GM10266 (cell line): Measurements from ENCODE around the gene CD44.

Experiments used
- DNase-seq: peaks from one replicate; pipeline ENCODE4 v3.0.0; 2012; ENCODE audit errors: extremely low spot score
- TF ChIP-seq, protein P1 (sequence below): IDR thresholded peaks from 2 replicates; pipeline ENCODE4 v1.5.1; 2012; ENCODE audit warnings: mild to moderate bottlenecking, low read depth; ENCODE audit not compliant: control insufficient read depth, insufficient read depth; ENCODE audit errors: missing control alignments

The CD44 gene

DNA sequence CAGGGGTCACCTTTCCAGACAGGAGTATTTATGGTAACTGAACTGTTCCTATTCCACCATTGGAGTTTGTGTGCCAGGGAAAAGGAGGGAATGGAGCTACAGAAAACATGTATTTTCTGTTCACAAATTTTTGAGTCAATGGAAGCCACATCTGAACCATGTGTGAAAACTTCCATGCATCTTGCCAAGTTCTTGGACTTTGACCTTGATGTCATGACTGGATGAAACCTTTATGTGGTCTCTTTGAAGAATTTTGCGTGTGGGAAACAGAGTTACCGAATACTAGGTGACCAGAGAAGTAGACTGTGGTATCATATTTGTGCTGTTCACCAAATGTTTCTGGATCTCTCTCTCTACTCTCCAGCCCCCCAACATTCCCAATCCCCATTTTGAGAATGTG lies 104.8 kb downstream of the CD44 start:
- TF ChIP-seq, protein P1, sequence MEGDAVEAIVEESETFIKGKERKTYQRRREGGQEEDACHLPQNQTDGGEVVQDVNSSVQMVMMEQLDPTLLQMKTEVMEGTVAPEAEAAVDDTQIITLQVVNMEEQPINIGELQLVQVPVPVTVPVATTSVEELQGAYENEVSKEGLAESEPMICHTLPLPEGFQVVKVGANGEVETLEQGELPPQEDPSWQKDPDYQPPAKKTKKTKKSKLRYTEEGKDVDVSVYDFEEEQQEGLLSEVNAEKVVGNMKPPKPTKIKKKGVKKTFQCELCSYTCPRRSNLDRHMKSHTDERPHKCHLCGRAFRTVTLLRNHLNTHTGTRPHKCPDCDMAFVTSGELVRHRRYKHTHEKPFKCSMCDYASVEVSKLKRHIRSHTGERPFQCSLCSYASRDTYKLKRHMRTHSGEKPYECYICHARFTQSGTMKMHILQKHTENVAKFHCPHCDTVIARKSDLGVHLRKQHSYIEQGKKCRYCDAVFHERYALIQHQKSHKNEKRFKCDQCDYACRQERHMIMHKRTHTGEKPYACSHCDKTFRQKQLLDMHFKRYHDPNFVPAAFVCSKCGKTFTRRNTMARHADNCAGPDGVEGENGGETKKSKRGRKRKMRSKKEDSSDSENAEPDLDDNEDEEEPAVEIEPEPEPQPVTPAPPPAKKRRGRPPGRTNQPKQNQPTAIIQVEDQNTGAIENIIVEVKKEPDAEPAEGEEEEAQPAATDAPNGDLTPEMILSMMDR, result no peak

DNA sequence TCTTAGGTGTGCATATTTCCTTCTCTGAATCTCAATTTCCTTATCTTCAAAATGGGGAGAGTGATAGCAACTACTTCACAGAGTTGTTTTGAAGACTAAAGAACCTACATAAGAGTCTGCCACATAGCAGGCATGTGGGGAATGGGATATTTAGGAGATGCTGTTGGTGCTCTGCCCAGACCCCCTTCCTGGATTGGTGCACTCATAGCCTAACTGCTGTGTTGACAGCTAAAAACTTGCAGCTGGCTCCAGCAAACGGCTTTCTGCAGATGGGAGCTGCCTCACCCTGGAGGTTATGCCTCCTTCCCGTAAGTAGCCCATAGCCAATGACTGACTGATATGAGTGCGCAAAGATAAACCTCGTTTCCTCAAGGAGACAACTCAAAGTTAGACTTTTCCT lies 106.1 kb downstream of the CD44 start:
- TF ChIP-seq, protein P1, result no peak
- no peak for DNase-seq

More for the DNA sequence above, 104.8 kb downstream of the CD44 start:
- DNase-seq, result no peak

DNA sequence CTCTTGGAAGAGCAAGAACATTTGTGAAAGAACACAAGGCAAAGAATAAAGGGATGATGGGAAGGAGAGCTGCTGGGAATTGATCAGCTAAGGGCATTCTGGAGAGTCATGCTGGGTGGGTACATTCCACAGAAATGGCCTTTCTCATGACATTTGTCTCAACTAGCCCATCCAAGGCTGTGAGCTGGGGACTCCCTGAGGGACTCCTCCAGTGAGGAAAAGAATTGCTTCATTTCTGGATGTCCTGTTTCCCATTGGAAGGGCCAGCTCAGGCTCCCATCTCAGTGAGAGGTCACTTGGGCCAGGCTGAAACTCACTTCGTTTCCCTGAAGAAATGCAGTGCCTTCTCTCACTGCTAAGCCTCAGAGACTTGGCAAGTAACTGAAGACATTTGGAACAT lies 106.8 kb downstream of the CD44 start:
- TF ChIP-seq, protein P1, result no peak
- no peak for DNase-seq

DNA sequence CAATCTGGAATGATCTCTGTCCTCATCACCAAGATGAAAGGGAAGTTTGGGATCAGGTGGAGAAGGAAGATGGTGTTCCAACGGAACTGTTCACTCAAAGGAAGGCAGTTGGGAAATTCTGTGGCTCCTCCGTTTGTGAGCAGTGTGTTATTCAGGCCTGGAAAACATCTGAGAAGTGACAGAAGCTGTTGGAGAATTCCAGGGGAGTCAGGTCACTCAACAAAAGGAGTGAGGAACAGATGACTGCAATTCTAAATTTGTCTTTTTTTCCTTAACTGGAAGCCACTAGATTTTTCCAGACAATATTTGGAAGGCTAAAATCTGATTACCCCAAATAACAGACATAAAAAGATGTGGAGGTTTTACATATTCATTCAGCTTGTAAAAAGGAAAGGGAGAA lies 107.8 kb downstream of the CD44 start:
- TF ChIP-seq, protein P1, result no peak

DNA sequence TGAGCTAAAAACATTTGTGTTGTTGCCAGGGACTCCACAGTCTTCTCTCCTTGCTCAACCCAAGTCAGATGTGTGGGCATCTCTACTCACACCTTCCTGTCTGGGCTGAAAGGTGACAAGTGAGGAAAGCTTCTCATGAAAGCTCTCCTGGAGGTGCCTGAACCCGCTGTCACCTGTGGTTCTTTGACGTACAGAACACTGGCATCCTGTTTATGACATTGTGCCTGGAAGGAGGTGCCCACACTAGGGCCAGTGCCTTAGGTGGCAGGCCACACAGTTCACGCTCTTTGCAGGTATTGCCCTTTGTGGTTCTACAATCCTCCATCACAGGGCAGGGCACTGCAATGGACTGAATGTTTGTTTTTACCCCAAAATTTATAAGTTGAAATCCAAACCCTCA lies 108.5 kb downstream of the CD44 start:
- TF ChIP-seq, protein P1, result no peak
- DNase-seq, result no peak

More for the DNA sequence above, 107.8 kb downstream of the CD44 start:
- DNase-seq, result no peak

DNA sequence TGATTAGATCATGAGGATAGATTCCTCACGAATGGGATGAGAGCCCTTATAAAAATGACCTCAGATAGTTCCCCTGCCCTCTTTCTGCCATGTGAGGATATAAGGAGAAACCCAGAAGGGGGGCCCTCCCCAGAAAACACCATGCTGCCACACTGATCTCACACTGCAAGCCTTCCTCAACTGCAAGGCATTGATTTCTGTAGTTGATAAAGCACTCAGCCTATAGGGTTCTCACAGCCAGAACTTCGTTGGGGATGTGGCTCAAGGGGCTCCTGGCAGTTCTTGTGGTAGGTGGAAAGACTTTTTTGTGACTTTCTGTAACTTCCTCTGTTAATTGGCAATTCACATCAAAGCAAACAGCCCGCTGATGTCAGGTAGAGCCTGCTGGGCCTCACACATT lies 108.9 kb downstream of the CD44 start:
- no peak for DNase-seq
- TF ChIP-seq, protein P1, result no peak

DNA sequence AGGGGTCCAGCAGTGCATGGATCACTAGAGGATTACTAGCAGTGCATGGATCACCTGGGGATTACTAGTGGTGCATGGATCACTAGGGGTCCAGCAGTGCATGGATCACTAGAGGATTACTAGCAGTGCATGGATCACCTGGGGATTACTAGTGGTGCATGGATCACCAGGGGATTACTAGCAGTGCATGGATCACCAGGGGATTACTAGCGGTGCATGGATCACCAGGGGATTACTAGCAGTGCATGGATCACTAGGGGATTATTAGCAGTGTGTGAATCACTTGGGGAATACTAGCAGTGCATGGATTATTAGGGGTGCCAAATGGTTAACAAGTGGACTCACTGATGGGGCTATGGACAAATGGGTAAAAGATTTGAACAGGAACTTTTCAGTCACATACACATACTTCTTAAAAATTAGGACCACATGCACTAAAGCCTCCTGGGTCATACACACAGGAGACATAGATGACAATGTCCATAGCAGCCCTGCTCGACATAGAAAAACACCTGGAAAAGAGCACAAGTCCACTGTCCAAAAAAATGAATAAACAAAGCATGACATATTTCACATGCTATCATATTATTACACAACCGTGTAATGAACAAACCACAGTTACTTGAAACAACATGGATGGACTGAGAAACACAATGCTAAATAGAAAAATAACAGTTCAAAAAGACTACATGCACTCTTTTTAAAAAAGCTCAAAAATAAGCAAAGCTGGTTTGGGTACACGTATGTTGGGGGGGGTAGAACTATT lies 109.8 kb downstream of the CD44 start:
- DNase-seq, result no peak
- TF ChIP-seq, protein P1, result no peak
